ENCODE measurements around the gene CENPT. TPM values are rescaled to one million over a fixed set of nuclear protein-coding genes. Genes with fewer than 3 reads are reported as not detected.

CENPT gene
- total and polyA plus RNA-seq, 2 of the 13 experiments (the other 11 are each of a cell fraction or from before 2014, with no cell fraction given), result 40.9 to 43.3 TPM

DNA sequence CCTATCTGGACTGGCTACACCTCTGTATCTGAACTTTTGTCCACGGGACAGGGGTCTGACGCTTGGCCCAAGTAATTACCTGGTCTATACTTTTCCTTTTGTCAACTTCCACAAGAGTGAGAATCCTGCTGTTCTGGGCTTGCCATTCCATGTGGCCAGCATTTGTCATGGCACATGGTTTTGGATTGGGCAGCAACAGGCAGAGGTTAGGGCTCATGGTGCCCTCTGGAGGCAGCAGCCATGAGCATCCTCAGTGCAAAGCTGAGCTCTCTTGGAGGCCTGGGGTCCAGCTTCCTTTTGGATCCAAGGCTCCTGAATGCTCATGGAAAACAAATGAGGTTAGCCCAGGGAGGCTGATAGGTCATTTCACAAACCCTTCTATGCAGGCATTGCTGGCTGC is 17.8 kb upstream of the CENPT start (continued):
- TF ChIP-seq ZXDC (CRISPR knock-in tag; IDR thresholded peaks at IDR 0.05) (no peak), GATA4 (IDR thresholded peaks at IDR 0.05; ENCODE audit: borderline replicate concordance, low read depth) (no peak), JUNB (CRISPR knock-in tag; IDR thresholded peaks at IDR 0.05; ENCODE audit: borderline replicate concordance) (no peak), NCOA1 (CRISPR knock-in tag; IDR thresholded peaks at IDR 0.05) (no peak), ZNF687 (CRISPR knock-in tag; IDR thresholded peaks at IDR 0.05) (peak; percentile 51), SAP130 (CRISPR knock-in tag; IDR thresholded peaks at IDR 0.05; ENCODE audit: low read depth) (peak; percentile 79), NFIB (CRISPR knock-in tag; IDR thresholded peaks at IDR 0.05; ENCODE audit: borderline replicate concordance) (no peak), ZSCAN21 (CRISPR knock-in tag; IDR thresholded peaks at IDR 0.05; ENCODE audit: borderline replicate concordance) (no peak), ZBTB42 (CRISPR knock-in tag; IDR thresholded peaks at IDR 0.05) (0 out of 2 replicates have a peak, but pooled peaks have one; percentile 23), REL (CRISPR knock-in tag; conservative IDR thresholded peaks at IDR 0.05) (no peak), NFATC3 (CRISPR knock-in tag; IDR thresholded peaks at IDR 0.05) (no peak), ZBTB7B (CRISPR knock-in tag; IDR thresholded peaks at IDR 0.05) (no peak), ZNF143 (CRISPR knock-in tag; IDR thresholded peaks at IDR 0.05) (peak; percentile 21)
- TF ChIP-seq, protein P1, sequence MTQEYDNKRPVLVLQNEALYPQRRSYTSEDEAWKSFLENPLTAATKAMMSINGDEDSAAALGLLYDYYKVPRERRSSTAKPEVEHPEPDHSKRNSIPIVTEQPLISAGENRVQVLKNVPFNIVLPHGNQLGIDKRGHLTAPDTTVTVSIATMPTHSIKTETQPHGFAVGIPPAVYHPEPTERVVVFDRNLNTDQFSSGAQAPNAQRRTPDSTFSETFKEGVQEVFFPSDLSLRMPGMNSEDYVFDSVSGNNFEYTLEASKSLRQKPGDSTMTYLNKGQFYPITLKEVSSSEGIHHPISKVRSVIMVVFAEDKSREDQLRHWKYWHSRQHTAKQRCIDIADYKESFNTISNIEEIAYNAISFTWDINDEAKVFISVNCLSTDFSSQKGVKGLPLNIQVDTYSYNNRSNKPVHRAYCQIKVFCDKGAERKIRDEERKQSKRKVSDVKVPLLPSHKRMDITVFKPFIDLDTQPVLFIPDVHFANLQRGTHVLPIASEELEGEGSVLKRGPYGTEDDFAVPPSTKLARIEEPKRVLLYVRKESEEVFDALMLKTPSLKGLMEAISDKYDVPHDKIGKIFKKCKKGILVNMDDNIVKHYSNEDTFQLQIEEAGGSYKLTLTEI (CRISPR knock-in tag; conservative IDR thresholded peaks at IDR 0.05), result no peak
- TF ChIP-seq, protein P2, sequence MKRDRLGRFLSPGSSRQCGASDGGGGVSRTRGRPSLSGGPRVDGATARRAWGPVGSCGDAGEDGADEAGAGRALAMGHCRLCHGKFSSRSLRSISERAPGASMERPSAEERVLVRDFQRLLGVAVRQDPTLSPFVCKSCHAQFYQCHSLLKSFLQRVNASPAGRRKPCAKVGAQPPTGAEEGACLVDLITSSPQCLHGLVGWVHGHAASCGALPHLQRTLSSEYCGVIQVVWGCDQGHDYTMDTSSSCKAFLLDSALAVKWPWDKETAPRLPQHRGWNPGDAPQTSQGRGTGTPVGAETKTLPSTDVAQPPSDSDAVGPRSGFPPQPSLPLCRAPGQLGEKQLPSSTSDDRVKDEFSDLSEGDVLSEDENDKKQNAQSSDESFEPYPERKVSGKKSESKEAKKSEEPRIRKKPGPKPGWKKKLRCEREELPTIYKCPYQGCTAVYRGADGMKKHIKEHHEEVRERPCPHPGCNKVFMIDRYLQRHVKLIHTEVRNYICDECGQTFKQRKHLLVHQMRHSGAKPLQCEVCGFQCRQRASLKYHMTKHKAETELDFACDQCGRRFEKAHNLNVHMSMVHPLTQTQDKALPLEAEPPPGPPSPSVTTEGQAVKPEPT (CRISPR knock-in tag; IDR thresholded peaks at IDR 0.05; ENCODE audit: low read depth), result no peak
- TF ChIP-seq, protein P3, sequence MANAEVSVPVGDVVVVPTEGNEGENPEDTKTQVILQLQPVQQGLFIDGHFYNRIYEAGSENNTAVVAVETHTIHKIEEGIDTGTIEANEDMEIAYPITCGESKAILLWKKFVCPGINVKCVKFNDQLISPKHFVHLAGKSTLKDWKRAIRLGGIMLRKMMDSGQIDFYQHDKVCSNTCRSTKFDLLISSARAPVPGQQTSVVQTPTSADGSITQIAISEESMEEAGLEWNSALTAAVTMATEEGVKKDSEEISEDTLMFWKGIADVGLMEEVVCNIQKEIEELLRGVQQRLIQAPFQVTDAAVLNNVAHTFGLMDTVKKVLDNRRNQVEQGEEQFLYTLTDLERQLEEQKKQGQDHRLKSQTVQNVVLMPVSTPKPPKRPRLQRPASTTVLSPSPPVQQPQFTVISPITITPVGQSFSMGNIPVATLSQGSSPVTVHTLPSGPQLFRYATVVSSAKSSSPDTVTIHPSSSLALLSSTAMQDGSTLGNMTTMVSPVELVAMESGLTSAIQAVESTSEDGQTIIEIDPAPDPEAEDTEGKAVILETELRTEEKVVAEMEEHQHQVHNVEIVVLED (CRISPR knock-in tag; IDR thresholded peaks at IDR 0.05; ENCODE audit: borderline replicate concordance), result peak; percentile 23; the same call in 1 of the 2 replicates
